ENCODE measurements around the gene GIMAP8. TPM values are rescaled to one million over a fixed set of nuclear protein-coding genes. Genes with fewer than 3 reads are reported as not detected.

Gene GIMAP8
- polyA plus RNA-seq, 1 of the 3 experiments (the other 2 are of a cell fraction) = not detected

DNA sequence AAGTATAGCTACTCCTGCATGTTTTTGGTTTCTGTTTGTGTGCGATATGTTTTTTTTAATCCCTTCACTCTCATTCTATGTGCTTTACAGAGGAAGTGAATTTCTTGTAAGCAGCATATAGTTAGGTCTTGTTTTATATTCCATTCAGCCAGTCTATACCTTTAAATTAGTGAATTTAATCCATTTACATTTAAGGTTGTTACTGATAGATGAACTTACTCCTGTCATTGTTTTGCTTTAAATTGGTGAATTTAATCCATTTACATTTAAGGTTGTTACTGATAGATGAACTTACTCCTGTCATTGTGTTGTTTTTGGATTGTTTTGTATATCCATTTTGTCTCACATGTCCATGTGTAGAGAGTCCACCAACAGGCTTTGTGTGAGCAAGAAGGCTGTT lies 11.1 kb downstream of the GIMAP8 start:
- Histone ChIP-seq H3K36me3 (replicated peaks in 1 of 2; ENCODE audit: control insufficient read depth in 1 of 2, insufficient read depth in 2 of 2, low read length in 1 of 2) (no peaks in the 10 kb centered on the region), H3K9ac (no peak overlapping the region), H3K9me2 (no peaks in the 10 kb centered on the region), H4K20me1 (ENCODE audit: insufficient read depth) (no peaks in the 10 kb centered on the region), H3F3A (replicated peaks; ENCODE audit: insufficient read depth) (no peaks in the 10 kb centered on the region), H3K4me1 (ENCODE audit: control insufficient read depth in 1 of 2, insufficient read depth in 2 of 2, low read depth in 1 of 2, low read length in 1 of 2) (no peaks in the 10 kb centered on the region), H3K27ac (ENCODE audit: low read depth in 2 of 2, low read length in 1 of 2) (no peak overlapping the region), H3K9me3 (0 out of 2 replicates have a peak, but pooled peaks cover 8% of the 10 kb centered on the region), H3K79me2 (ENCODE audit: insufficient read depth) (no peaks in the 10 kb centered on the region), H3K4me2 (no peak overlapping the region), H3K27me3 (ENCODE audit: insufficient read depth) (no peaks in the 10 kb centered on the region; the same call in 1 of the 2 replicates), H2AFZ (ENCODE audit: low read depth) (no peak overlapping the region), H3K4me3 (ENCODE audit: low read depth in 2 of 2, low read length in 1 of 2) (no peak overlapping the region)
- CTCF ChIA-PET = interaction anchor here (3.1 kb wide), 1 partner anchor 12 kb away, joined by 13 read pairs; the partner anchor contains the start of gene GIMAP8
- no peak for TF ChIP-seq MXI1 (IDR thresholded peaks at IDR 0.05; ENCODE audit: low read depth, low read length)
- TF ChIP-seq MEF2A (IDR thresholded peaks at IDR 0.05; ENCODE audit: borderline replicate concordance, low read depth) = no peak
- no peak for TF ChIP-seq JUND (IDR thresholded peaks at IDR 0.05)
- no peak for TF ChIP-seq FOSL2 (IDR thresholded peaks at IDR 0.05; ENCODE audit: borderline replicate concordance, low read depth)
- no peak for TF ChIP-seq EZH2phosphoT487 (IDR thresholded peaks at IDR 0.05; ENCODE audit: borderline replicate concordance, low read depth)
- TF ChIP-seq, protein P1, sequence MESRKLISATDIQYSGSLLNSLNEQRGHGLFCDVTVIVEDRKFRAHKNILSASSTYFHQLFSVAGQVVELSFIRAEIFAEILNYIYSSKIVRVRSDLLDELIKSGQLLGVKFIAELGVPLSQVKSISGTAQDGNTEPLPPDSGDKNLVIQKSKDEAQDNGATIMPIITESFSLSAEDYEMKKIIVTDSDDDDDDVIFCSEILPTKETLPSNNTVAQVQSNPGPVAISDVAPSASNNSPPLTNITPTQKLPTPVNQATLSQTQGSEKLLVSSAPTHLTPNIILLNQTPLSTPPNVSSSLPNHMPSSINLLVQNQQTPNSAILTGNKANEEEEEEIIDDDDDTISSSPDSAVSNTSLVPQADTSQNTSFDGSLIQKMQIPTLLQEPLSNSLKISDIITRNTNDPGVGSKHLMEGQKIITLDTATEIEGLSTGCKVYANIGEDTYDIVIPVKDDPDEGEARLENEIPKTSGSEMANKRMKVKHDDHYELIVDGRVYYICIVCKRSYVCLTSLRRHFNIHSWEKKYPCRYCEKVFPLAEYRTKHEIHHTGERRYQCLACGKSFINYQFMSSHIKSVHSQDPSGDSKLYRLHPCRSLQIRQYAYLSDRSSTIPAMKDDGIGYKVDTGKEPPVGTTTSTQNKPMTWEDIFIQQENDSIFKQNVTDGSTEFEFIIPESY (IDR thresholded peaks at IDR 0.05; ENCODE audit: borderline replicate concordance, low read depth) = no peak
- no peak for TF ChIP-seq USF2 (IDR thresholded peaks at IDR 0.05; ENCODE audit: borderline replicate concordance, low read depth, low read length)
- TF ChIP-seq, protein P2, sequence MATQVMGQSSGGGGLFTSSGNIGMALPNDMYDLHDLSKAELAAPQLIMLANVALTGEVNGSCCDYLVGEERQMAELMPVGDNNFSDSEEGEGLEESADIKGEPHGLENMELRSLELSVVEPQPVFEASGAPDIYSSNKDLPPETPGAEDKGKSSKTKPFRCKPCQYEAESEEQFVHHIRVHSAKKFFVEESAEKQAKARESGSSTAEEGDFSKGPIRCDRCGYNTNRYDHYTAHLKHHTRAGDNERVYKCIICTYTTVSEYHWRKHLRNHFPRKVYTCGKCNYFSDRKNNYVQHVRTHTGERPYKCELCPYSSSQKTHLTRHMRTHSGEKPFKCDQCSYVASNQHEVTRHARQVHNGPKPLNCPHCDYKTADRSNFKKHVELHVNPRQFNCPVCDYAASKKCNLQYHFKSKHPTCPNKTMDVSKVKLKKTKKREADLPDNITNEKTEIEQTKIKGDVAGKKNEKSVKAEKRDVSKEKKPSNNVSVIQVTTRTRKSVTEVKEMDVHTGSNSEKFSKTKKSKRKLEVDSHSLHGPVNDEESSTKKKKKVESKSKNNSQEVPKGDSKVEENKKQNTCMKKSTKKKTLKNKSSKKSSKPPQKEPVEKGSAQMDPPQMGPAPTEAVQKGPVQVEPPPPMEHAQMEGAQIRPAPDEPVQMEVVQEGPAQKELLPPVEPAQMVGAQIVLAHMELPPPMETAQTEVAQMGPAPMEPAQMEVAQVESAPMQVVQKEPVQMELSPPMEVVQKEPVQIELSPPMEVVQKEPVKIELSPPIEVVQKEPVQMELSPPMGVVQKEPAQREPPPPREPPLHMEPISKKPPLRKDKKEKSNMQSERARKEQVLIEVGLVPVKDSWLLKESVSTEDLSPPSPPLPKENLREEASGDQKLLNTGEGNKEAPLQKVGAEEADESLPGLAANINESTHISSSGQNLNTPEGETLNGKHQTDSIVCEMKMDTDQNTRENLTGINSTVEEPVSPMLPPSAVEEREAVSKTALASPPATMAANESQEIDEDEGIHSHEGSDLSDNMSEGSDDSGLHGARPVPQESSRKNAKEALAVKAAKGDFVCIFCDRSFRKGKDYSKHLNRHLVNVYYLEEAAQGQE (IDR thresholded peaks at IDR 0.05; ENCODE audit: low read depth, low read length) = no peak
- TF ChIP-seq CTCF (IDR thresholded peaks at IDR 0.05) = no peak
- no peak for TF ChIP-seq TCF12 (IDR thresholded peaks at IDR 0.05)
- DNase-seq = no peak
- WGBS (ENCODE audit: low lambda C conversion rate) = 2% methylated on average over 1 of the region's 1 CpG
- POLR2A ChIA-PET = no interaction called here
